Suprapubic skin (tissue), 4 donors: ENCODE results near the gene LRRC1. TPM values are rescaled to one million over a fixed set of nuclear protein-coding genes. Genes with fewer than 3 reads are reported as not detected.

Experiments
- DNase-seq, 2 donors: peaks; one replicate each; pipeline ENCODE4 v3.0.0-alpha.2; 2019; ENCODE audit warnings: low spot score in 2 of 2
- H3K27ac ChIP-seq: fragments of 200-600 bp; sonication (generic); one replicate; pipeline ENCODE4 v1.5.1; 2019
- H3K27me3 ChIP-seq: fragments of 200-600 bp; sonication (generic); one replicate; pipeline ENCODE4 v1.5.1; 2019
- H3K36me3 ChIP-seq: fragments of 200-600 bp; sonication (generic); one replicate; pipeline ENCODE4 v1.5.1; 2019
- H3K4me1 ChIP-seq: fragments of 200-600 bp; sonication (generic); one replicate; pipeline ENCODE4 v1.5.1; 2019
- H3K4me3 ChIP-seq: fragments of 200-600 bp; sonication (generic); one replicate; pipeline ENCODE4 v1.5.1; 2019; ENCODE audit warnings: mild to moderate bottlenecking
- H3K9me3 ChIP-seq: fragments of 200-600 bp; sonication (generic); one replicate; pipeline ENCODE4 v1.5.1; 2019
- CTCF ChIP-seq, 2 donors: fragments of 200-600 bp in 1 of 2; fragments of 450-650 bp in 1 of 2; sonication (generic) in 1 of 2; IDR thresholded peaks; one replicate each; pipeline ENCODE4 v1.5.1; 2016 to 2019; ENCODE audit warnings: antibody characterized with exemption in 2 of 2, mild to moderate bottlenecking in 1 of 2, moderate library complexity in 1 of 2
- EP300 ChIP-seq: sonication (generic); formaldehyde crosslinking; IDR thresholded peaks from one replicate; pipeline ENCODE4 v1.6.1; 2017; ENCODE audit warnings: antibody characterized with exemption
- POLR2A ChIP-seq, 2 donors: fragments of 450-650 bp; IDR thresholded peaks; one replicate each; pipeline ENCODE4 v1.6.1; 2017; ENCODE audit warnings: antibody characterized with exemption in 2 of 2, mild to moderate bottlenecking in 2 of 2, moderate library complexity in 2 of 2
- POLR2AphosphoS5 ChIP-seq, 3 donors: sonication (generic); formaldehyde crosslinking; IDR thresholded peaks; one replicate each; pipeline ENCODE4 v1.6.1; 2017; ENCODE audit warnings: antibody characterized with exemption in 3 of 3
- WGBS: methylation state at CpG from one replicate; pipeline ENCODE4 v1.1.5; 2018; 5-methylcytosine and 5-hydroxymethylcytosine counted together
- total RNA-seq, 4 donors: library from RNA; depleted of rRNA; stranded (reverse); fragments of >200 nt; gene quantifications; one replicate each; pipeline ENCODE4 v1.1.0, GENCODE V29; 2016

The LRRC1 gene
- total RNA-seq, 4 donors from 2014 or later, result 34.6 to 80.9 (median 42.4) TPM

GRCh38 chr6:53834132-53834531, 39.3 kb downstream of the LRRC1 start:
- no peak for DNase-seq
- Histone ChIP-seq H3K4me3 (no peak overlapping the region), H3K27me3 (no peaks in the 10 kb centered on the region), H3K27ac (no peak overlapping the region), H3K36me3 (no peaks in the 10 kb centered on the region), H3K9me3 (no peaks in the 10 kb centered on the region), H3K4me1 (peaks cover 30% of the 10 kb centered on the region)
- no peak for TF ChIP-seq POLR2AphosphoS5 (IDR thresholded peaks at IDR 0.05)
- no peak for TF ChIP-seq POLR2A (IDR thresholded peaks at IDR 0.05)
- TF ChIP-seq EP300, result no peak
- WGBS, result 61% methylated on average over 4 of the region's 4 CpGs

- WGBS, result 41% methylated on average over 3 of the region's 3 CpGs
- DNase-seq, result no peak
- TF ChIP-seq POLR2AphosphoS5 (IDR thresholded peaks at IDR 0.05), result no peak
- no peak for TF ChIP-seq CTCF (IDR thresholded peaks at IDR 0.05)
- no peak for TF ChIP-seq POLR2A (IDR thresholded peaks at IDR 0.05)
- TF ChIP-seq EP300, result no peak
- Histone ChIP-seq H3K4me1 (peaks cover 13% of the 10 kb centered on the region), H3K9me3 (no peaks in the 10 kb centered on the region), H3K27me3 (no peaks in the 10 kb centered on the region), H3K4me3 (no peak overlapping the region), H3K27ac (peak overlapping the region; percentile 32), H3K36me3 (no peaks in the 10 kb centered on the region)
These were observed 43.3 kb downstream of the LRRC1 start for GRCh38 chr6:53837865-53838769.

GRCh38 chr6:53840027-53840426, 45.2 kb downstream of the LRRC1 start:
- Histone ChIP-seq H3K4me1 (peaks cover 8% of the 10 kb centered on the region), H3K27me3 (no peaks in the 10 kb centered on the region), H3K27ac (no peak overlapping the region), H3K9me3 (no peaks in the 10 kb centered on the region), H3K36me3 (no peaks in the 10 kb centered on the region), H3K4me3 (no peak overlapping the region)
- no peak for TF ChIP-seq POLR2AphosphoS5 (IDR thresholded peaks at IDR 0.05)
- no peak for TF ChIP-seq EP300
- no peak for TF ChIP-seq POLR2A (IDR thresholded peaks at IDR 0.05)
- TF ChIP-seq CTCF (IDR thresholded peaks at IDR 0.05), result no peak
- 98% methylated on average over 1 of the region's 1 CpG for WGBS
- no peak for DNase-seq

GRCh38 chr6:53845280-53846195, 50.7 kb downstream of the LRRC1 start:
- Histone ChIP-seq H3K4me3 (no peak overlapping the region), H3K36me3 (no peaks in the 10 kb centered on the region), H3K27me3 (no peaks in the 10 kb centered on the region), H3K4me1 (no peaks in the 10 kb centered on the region), H3K9me3 (no peaks in the 10 kb centered on the region), H3K27ac (no peak overlapping the region)
- 89% methylated on average over 7 of the region's 9 CpGs for WGBS
- no peak for DNase-seq
- TF ChIP-seq CTCF (IDR thresholded peaks at IDR 0.05), result no peak
- TF ChIP-seq POLR2A (IDR thresholded peaks at IDR 0.05), result no peak
- TF ChIP-seq POLR2AphosphoS5 (IDR thresholded peaks at IDR 0.05), result no peak
- TF ChIP-seq EP300, result no peak

GRCh38 chr6:53846250-53846649, 51.4 kb downstream of the LRRC1 start:
- Histone ChIP-seq H3K4me1 (no peaks in the 10 kb centered on the region), H3K27ac (no peak overlapping the region), H3K36me3 (no peaks in the 10 kb centered on the region), H3K27me3 (no peaks in the 10 kb centered on the region), H3K9me3 (no peaks in the 10 kb centered on the region), H3K4me3 (no peak overlapping the region)
- TF ChIP-seq POLR2AphosphoS5 (IDR thresholded peaks at IDR 0.05), result no peak
- no peak for TF ChIP-seq EP300
- TF ChIP-seq CTCF (IDR thresholded peaks at IDR 0.05), result no peak
- WGBS, result 98% methylated on average over 7 of the region's 7 CpGs
- DNase-seq, result no peak
